Vagina (tissue), 2 donors: ENCODE results near the gene YIPF6. TPM values are rescaled to one million over a fixed set of nuclear protein-coding genes. Genes with fewer than 3 reads are reported as not detected.
"Not testable (repeated sequence)": the region's sequence is repeated elsewhere in the genome, so short reads cannot be mapped to it uniquely, and the experiment has no call there.

Source experiments
- DNase-seq, 2 donors: peaks; one replicate each; pipeline ENCODE4 v3.0.0-alpha.2; 2017; ENCODE audit errors: extremely low spot score in 2 of 2
- H3K27ac ChIP-seq: fragments of 200-600 bp; sonication (generic); one replicate; pipeline ENCODE4 v1.5.1; 2019
- H3K27me3 ChIP-seq: fragments of 200-600 bp; sonication (generic); one replicate; pipeline ENCODE4 v1.5.1; 2019
- H3K36me3 ChIP-seq, 2 donors: fragments of 200-600 bp; sonication (generic); one replicate each; pipeline ENCODE4 v1.5.1; 2017 to 2019
- H3K4me1 ChIP-seq: fragments of 200-600 bp; sonication (generic); one replicate; pipeline ENCODE4 v1.5.1; 2019
- H3K4me3 ChIP-seq, 2 donors: fragments of 200-600 bp; sonication (generic); 1 replicate in 1 of 2; 2 replicates in 1 of 2; pipeline ENCODE4 v1.5.1; 2016 to 2019
- H3K9me3 ChIP-seq: fragments of 200-600 bp; sonication (generic); one replicate; pipeline ENCODE4 v1.5.1; 2019
- POLR2A ChIP-seq, 2 donors: fragments of 450-650 bp; IDR thresholded peaks; one replicate each; pipeline ENCODE4 v1.6.1; 2017; ENCODE audit warnings: antibody characterized with exemption in 2 of 2, mild to moderate bottlenecking in 2 of 2, moderate library complexity in 2 of 2
- POLR2AphosphoS5 ChIP-seq, 2 donors: sonication (generic); formaldehyde crosslinking; IDR thresholded peaks; one replicate each; pipeline ENCODE4 v1.9.0; 2017; ENCODE audit warnings: antibody characterized with exemption in 2 of 2, mild to moderate bottlenecking in 2 of 2, low read depth in 1 of 2; ENCODE audit not compliant: insufficient read depth in 1 of 2
- intact Hi-C: fragments of 100-400 bp; cut with DNase I; formaldehyde crosslinking; loops from one replicate; pipeline ENCODE4 v1.15.1; 2023
- total RNA-seq: library from RNA; depleted of rRNA; stranded (reverse); fragments of >200 nt; gene quantifications from one replicate; pipeline ENCODE4 v1.2.3, GENCODE V29; 2016
- TF ChIP-seq, protein P1 (sequence below), 3 experiments: fragments of 450-650 bp in 2 of 3; fragments of 200-600 bp in 1 of 3; sonication (generic) in 1 of 3; IDR thresholded peaks; one replicate each; pipeline ENCODE4 v1.5.1; 2017 to 2019; ENCODE audit warnings: antibody characterized with exemption in 3 of 3, mild to moderate bottlenecking in 2 of 3, moderate library complexity in 2 of 3

The YIPF6 gene
- total RNA-seq, 1 donor from 2014 or later: 19.2 TPM

DNA sequence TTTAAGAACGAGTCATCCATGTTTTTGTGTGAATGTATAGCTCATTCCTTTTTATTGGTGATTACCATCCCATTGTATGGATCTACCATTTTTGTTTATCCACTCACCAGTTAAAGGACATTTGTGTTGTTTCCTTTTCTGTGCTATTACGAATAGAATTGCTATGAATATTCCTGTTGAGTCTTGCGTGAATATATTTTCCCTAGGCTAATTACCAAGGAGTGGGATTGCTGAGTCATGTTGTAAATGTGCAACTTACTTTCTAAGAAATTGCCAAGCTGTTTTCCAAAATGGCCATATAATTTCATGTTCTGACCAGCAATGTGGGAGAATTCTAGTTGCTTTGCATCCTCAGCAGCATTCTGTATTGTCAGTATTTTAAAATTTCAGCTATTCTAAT lies 51.3 kb downstream of the YIPF6 start:
- Histone ChIP-seq H3K4me1 (no peaks in the 10 kb centered on the region), H3K9me3 (no peaks in the 10 kb centered on the region), H3K27me3 (no peaks in the 10 kb centered on the region), H3K36me3 (no peaks in the 10 kb centered on the region), H3K27ac (no peak overlapping the region), H3K4me3 (no peak overlapping the region)
- TF ChIP-seq POLR2A (IDR thresholded peaks at IDR 0.05): no peak
- TF ChIP-seq, protein P1, sequence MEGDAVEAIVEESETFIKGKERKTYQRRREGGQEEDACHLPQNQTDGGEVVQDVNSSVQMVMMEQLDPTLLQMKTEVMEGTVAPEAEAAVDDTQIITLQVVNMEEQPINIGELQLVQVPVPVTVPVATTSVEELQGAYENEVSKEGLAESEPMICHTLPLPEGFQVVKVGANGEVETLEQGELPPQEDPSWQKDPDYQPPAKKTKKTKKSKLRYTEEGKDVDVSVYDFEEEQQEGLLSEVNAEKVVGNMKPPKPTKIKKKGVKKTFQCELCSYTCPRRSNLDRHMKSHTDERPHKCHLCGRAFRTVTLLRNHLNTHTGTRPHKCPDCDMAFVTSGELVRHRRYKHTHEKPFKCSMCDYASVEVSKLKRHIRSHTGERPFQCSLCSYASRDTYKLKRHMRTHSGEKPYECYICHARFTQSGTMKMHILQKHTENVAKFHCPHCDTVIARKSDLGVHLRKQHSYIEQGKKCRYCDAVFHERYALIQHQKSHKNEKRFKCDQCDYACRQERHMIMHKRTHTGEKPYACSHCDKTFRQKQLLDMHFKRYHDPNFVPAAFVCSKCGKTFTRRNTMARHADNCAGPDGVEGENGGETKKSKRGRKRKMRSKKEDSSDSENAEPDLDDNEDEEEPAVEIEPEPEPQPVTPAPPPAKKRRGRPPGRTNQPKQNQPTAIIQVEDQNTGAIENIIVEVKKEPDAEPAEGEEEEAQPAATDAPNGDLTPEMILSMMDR (IDR thresholded peaks at IDR 0.05): no peak
- TF ChIP-seq POLR2AphosphoS5 (IDR thresholded peaks at IDR 0.05; ENCODE audit: insufficient read depth in 1 of 2, low read depth in 1 of 2): no peak
- DNase-seq: no peak
- intact Hi-C loops: no loop called here

DNA sequence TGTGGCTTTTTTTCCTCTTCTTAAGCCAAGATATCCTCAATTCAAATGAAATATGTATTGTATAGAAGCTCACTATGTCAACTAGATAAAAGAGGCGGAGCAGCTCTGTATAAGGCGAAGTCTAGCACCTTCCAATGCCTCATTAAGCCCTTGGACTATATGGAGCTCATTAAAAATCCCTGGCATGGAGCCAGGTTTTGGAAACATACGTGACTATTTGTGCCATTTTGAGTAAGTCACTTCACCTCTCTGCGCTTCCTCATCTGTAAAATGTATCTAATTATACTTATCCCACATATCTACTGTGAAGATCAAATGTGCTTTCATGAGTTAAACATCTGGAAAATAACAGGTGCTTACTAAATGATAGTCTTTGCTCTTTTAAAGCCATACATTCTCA lies 57.2 kb downstream of the YIPF6 start:
- intact Hi-C loops: no loop called here
- Histone ChIP-seq H3K27ac (no peak overlapping the region), H3K4me3 (no peak overlapping the region), H3K4me1 (no peaks in the 10 kb centered on the region), H3K27me3 (no peaks in the 10 kb centered on the region), H3K36me3 (no peaks in the 10 kb centered on the region), H3K9me3 (no peaks in the 10 kb centered on the region)
- TF ChIP-seq POLR2AphosphoS5 (IDR thresholded peaks at IDR 0.05; ENCODE audit: insufficient read depth in 1 of 2, low read depth in 1 of 2) (no peak), POLR2A (IDR thresholded peaks at IDR 0.05) (no peak)
- TF ChIP-seq, protein P1 (IDR thresholded peaks at IDR 0.05): no peak
- no peak for DNase-seq

DNA sequence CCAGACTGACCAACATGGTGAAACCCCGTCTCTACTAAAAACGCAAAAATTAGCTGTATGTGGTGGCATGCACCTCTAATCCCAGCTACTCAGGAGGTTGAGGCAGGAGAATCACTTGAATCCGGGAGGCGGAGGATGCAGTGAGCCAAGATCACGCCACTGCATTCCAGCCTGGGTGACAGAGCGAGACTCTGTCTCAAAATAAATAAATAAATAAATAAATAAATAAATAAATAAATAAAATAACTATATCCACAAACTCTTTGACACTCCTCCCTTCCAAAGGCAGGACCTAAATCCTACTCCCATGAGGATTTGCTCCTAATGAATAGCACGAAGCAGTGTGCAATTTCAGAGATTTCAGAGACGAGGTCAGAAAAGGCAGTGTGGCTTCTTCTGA lies 58.3 kb downstream of the YIPF6 start:
- H3K27ac ChIP-seq, H3K4me1 ChIP-seq, H3K27me3 ChIP-seq, H3K9me3 ChIP-seq, H3K4me3 ChIP-seq, H3K36me3 ChIP-seq, DNase-seq, intact Hi-C loops: not testable (repeated sequence)

DNA sequence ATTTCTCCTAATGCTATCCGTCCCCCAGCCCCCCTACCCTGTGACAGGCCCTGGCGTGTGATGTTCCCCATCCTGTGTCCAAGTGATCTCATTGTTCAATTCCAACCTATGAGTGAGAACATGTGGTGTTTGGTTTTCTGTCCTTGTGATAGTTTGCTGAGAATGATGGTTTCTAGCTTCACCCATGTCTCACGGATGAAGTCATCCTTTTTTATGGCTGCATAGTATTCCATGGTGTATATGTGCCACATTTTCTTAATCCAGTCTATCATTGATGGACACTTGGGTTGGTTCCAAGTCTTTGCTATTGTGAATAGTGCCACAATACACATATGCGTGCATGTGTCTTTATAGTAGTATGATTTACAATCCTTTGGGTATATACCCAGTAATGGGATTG lies 61.1 kb downstream of the YIPF6 start:
- H3K27me3 ChIP-seq, intact Hi-C loops, H3K4me3 ChIP-seq, H3K36me3 ChIP-seq, H3K4me1 ChIP-seq, DNase-seq, H3K9me3 ChIP-seq, H3K27ac ChIP-seq: not testable (repeated sequence)

DNA sequence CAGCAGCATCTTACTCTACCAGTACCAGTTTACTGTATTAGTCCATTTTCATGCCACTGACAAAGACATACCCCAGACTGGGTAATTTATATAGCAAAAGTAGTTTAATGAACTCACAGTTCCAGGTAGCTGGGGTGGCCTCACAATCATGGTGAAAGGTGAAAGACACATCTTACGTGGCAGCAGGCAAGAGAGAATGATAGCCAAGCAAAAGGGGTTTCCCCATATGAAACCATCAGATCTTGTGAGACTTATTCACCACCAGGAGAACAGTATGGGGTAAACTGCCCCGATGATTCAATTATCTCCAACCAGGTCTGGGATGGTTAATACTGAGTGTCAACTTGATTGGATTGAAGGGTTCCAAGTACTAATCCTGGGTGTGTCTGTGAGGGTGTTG lies 69.3 kb downstream of the YIPF6 start:
- TF ChIP-seq, protein P1 (IDR thresholded peaks at IDR 0.05): no peak
- no peak for TF ChIP-seq POLR2AphosphoS5 (IDR thresholded peaks at IDR 0.05; ENCODE audit: insufficient read depth in 1 of 2, low read depth in 1 of 2)
- no peak for TF ChIP-seq POLR2A (IDR thresholded peaks at IDR 0.05)
- no peaks in the 10 kb centered on the region for H3K4me1 ChIP-seq
- no peak overlapping the region for H3K4me3 ChIP-seq
- no peaks in the 10 kb centered on the region for H3K9me3 ChIP-seq
- H3K27me3 ChIP-seq: no peaks in the 10 kb centered on the region
- H3K36me3 ChIP-seq: no peaks in the 10 kb centered on the region
- no peak overlapping the region for H3K27ac ChIP-seq
- no peak for DNase-seq
- intact Hi-C loops: no loop called here

DNA sequence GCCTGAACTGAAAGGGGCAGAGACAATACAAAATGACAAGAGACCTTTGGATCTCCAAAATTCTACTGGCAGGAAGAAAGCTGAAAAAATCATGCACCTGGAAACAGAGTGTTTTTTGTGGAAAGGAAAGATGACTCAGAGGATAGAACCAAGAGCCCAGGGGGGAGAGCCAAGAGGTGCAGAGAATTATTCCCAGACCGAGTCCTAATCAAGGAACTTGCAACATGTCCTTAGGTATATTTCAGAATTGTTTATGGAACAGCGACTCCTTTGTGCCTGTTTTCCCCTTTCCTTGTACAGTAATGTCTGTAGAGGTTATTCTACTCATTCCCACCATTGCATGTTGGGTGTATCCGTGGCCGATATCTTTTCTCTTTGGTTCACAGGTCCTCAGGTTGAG lies 71.7 kb downstream of the YIPF6 start:
- Histone ChIP-seq H3K9me3 (no peaks in the 10 kb centered on the region), H3K36me3 (no peaks in the 10 kb centered on the region), H3K4me3 (no peak overlapping the region), H3K27ac (no peak overlapping the region), H3K4me1 (no peaks in the 10 kb centered on the region), H3K27me3 (no peaks in the 10 kb centered on the region)
- intact Hi-C loops: no loop called here
- no peak for DNase-seq
- TF ChIP-seq, protein P1 (IDR thresholded peaks at IDR 0.05): no peak
- TF ChIP-seq POLR2A (IDR thresholded peaks at IDR 0.05) (no peak), POLR2AphosphoS5 (IDR thresholded peaks at IDR 0.05; ENCODE audit: insufficient read depth in 1 of 2, low read depth in 1 of 2) (no peak)
